NCI-H1417 (cell line): ENCODE measurements around the gene KCNK18.
A peak's percentile ranks its signal among the peaks of the same experiment; 100 is the strongest.
"Not testable (repeated sequence)": the region's sequence is repeated elsewhere in the genome, so short reads cannot be mapped to it uniquely, and the experiment has no call there.

ENCODE experiments used
- DNase-seq, 3 experiments: peaks; one replicate each; lab custom pipeline; 2025; lab: John Stamatoyannopoulos, UW

Gene KCNK18

GRCh38 chr10:117221156-117221711 is 23.9 kb downstream of the KCNK18 start:
- peak; percentile 6 to 43 (median 10) for DNase-seq

DNA sequence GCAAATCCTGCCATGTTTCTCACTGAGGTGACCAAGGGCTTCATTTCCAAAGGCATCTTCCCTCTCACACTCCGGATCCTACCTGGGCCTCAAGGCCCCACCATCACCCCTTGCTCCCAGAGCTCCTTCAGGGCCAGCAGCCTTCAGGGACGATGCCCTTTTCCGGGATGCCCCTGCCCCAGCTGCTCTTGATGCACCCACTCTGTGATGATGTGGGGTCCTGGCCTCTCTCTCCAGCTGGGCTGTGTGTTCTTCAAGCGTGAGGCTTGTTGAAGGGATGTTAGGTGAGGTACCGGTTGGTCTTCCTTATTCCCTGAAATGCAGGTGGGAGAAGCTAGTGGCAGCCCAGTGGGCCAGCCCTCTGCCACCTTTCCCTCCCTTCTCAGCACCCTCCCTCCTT is 25.3 kb downstream of the KCNK18 start:
- no peak for DNase-seq

GRCh38 chr10:117222976-117223692 is 25.8 kb downstream of the KCNK18 start:
- DNase-seq: no peak

DNA sequence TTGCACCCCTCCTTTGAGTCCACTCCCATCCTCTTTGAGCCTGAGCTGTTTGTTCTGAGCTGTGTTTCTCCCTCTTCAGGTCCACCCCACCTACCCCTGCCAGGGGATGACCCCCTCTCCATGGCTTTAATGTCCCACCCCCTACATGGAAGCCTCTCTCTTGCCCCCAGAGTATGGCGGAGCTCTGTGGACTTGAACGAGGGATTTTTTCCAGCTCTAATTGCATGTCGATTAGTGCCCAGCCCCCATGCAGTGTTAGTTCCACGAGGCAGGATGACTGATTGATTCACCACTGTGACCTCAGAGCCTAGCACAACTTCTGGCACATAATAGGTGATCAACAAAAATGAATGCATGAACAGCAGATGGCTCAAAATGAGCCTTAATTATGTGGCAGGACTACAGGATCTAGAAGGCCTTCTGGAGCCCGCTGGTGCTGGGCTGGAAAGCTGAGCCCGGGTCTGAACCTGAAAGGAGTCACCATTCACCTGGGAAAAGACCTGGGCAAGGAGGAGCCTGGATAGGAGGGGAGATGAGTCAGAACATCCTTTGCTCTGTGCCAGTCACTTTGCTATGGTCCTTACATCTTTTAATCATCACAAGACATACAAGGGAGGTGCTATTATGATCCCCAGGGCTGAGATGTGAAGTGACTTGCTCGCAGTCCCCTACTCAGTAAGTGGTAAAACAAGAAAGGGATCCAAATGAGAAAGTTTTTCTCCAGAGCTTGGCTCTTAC is 26.6 kb downstream of the KCNK18 start:
- DNase-seq: no peak

GRCh38 chr10:117224881-117225280 is 27.6 kb downstream of the KCNK18 start:
- DNase-seq: no peak

- DNase-seq: peak in 1 of 3 experiments; percentile 17
Observed at GRCh38 chr10:117226813-117227451, 29.6 kb downstream of the KCNK18 start.

GRCh38 chr10:117228210-117228609 is 30.9 kb downstream of the KCNK18 start:
- DNase-seq: no peak

DNA sequence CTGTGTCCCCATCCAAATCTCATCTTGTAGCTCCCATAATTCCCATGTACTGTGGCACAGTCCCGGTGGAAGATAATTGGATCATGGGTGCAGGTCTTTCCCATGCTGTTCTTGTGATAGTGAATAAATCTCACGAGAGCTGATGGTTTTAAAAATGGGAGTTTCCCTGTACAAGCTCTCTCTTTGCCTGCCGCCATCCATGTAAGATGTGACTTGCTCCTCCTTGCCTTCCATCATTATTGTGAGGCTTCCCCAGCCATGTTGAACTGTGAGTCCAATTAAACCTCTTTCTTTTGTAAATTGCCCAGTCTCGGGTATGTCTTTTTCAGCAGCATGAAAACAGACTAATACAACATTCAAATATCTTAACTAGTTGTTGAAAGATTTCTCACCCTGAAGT is 32.8 kb downstream of the KCNK18 start:
- not testable (repeated sequence) for DNase-seq

- no peak for DNase-seq
Observed at GRCh38 chr10:117237401-117237991, 40.2 kb downstream of the KCNK18 start.

DNA sequence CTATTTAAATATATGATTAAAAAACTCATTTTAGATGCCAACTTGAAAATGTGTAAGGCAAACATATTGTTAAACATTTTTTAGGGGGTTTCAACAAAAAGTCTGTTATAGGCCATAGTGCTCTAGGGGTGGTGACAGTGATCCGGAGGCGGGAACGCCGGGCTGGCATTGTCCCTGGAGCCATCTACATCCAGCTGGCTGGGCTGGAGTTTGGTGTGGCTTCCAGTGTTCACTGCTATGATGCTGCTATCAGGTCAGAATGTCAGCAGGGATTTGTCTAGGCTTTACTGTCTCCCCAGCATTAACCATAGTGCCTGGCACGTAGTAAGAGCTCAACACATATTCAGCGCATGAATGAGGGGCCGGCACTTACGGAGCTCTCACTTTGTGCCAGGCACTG is 41.8 kb downstream of the KCNK18 start:
- no peak for DNase-seq

DNA sequence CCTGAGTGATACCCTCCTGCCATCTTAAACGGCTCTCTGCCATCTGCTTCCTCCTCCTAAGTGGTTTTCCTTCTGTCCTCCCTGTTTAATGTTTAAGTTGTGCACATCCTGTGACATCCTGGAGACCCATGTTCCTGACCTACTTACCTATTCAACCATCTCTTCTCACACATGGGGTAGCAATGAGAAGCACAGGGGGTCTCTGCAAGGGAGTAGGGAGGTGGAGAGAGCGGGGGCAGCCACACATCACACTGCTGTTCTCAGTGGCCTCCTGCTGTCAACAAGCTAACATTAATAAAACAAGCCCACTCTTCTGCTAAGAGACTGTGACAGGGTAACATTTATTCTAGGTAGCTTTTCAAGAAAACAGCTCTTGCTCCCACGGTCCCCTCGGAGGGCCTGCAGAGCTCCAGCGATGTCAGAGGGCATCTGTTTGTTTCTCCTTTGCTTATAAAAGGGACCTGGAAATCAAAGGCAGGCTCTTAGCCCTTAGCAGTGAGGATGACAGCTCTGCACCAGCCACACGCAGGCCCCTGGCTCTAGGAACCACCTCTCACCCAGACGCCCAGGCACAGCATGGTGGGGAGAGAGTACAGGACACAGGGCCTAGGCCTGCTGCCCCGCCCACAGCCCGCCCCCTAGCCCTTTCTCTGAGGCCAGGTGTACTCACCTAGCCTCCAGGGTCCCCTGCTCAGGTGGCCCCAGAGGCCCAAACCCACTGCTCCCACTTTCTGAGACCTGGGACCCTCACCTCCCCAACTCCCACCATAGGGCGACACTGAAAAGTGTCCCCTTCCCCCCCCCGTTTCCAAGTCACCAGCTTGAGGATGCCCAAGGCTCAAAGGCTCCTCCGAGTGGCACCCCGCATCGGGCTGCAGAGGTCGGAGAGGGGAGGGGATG is 42.7 kb downstream of the KCNK18 start:
- DNase-seq: peak in 1 of 3 experiments; percentile 3

GRCh38 chr10:117240621-117241529 is 43.6 kb downstream of the KCNK18 start, which contains the start of gene SLC18A2:
TSS of gene SLC18A2 (plus strand) at chr10:117241114. CDS start at chr10:117241694, 580 bp downstream.
- DNase-seq: peak in 2 of 3 experiments; percentile 27 to 34

DNA sequence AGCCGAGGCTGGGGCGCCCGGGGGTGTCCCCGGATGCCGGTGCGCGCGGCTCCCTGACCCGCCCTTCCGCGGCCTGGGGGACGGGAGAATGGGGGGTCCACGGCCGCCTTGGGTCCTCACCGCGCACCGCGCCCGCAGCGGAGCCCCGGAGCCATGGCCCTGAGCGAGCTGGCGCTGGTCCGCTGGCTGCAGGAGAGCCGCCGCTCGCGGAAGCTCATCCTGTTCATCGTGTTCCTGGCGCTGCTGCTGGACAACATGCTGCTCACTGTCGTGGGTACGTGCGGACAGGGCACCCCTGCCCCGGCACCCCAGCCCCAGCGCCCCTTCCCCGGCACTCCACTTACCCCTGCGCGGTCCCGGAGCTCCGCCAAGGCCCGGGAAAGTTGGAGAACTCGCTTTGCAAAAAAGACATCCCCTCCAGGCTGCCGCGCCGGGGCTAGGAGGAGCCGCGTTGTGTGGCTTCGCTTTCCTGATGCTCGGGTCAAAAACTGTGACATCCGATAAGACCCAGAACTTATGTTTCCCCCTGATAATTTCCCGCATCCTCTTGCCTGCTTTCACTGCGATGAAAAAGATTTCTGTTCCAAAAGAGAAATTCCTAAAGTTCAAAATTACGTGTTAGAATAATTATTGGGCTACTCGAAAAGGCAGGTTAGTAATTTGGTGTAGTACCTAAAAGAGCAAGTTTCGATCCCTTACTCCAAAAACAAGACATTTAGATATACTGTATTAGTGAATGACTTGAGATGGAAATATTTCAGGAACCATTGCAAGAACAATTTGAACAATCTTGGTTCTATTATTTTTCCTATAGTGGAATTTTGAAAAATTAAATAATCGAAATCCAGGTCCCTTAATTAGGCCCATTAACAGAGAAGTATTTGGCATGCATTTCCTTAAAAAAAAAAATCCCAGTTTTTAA is 44.5 kb downstream of the KCNK18 start:
- DNase-seq: peak in 2 of 3 experiments; percentile 27 to 37

DNA sequence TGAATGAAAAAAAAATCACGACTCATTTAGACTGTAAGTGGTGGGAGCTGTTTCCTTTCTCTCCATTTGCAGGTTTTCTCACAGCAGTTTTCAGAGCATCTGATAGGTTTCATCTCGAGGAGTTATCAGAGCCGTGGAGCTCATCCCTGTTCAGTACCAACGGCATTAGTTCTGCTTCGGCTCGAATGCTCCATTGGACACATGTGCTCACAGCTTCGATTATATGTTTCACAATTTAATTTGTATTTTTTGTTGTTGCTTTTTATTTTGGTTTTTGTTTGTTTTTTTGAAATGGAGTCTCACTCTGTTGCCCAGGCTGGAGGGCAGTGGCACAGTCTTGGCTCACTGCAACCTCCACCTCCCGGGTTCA is 45.2 kb downstream of the KCNK18 start:
- DNase-seq: no peak

GRCh38 chr10:117246997-117247671 is 49.8 kb downstream of the KCNK18 start:
- DNase-seq: no peak

DNA sequence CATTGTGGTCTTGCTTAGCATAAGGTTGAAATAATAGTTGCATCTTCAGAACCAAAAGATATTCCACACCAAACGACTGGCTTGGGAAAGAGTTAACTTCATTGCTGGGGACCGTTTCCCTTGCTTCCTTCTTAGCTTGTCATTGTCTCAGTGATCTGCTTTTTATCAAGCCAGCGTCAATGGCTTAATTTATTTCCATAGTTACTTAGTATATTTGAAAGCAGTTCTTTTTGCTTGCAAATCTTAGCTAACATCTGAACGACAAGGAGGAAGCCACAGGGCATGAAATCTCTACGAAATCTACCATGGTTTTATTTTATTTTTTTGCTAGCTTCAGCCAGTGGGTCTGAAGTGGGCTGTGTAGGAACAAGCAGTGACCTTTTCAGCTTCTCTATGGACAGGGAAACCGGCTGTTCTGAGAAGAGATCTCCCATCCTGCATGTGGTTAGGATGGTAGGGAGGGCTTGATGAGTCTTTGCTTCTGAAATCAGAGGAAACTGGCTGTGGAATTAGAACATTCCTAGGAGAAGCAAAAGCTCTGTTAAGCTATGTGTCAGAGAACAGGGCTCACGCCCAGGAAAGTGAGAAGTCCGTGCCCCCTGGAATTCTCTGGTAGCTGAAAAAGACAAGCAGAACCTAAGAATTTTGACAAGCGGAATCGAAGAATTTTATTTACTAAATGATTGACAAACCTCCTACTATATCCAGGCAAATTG is 51.6 kb downstream of the KCNK18 start:
- DNase-seq: no peak

- DNase-seq: no peak
Observed at GRCh38 chr10:117249493-117250093, 52.3 kb downstream of the KCNK18 start.
